ENCODE results near the gene H1-8.
"Not testable (repeated sequence)": the region's sequence is repeated elsewhere in the genome, so short reads cannot be mapped to it uniquely, and the experiment has no call there.

Gene H1-8

GRCh38 chr3:129515821-129516432, 27.0 kb upstream of the H1-8 start:
- DNase-seq, result not testable (repeated sequence)

- DNase-seq, result no peak
These were observed 25.5 kb upstream of the H1-8 start for GRCh38 chr3:129517516-129517915.

DNA sequence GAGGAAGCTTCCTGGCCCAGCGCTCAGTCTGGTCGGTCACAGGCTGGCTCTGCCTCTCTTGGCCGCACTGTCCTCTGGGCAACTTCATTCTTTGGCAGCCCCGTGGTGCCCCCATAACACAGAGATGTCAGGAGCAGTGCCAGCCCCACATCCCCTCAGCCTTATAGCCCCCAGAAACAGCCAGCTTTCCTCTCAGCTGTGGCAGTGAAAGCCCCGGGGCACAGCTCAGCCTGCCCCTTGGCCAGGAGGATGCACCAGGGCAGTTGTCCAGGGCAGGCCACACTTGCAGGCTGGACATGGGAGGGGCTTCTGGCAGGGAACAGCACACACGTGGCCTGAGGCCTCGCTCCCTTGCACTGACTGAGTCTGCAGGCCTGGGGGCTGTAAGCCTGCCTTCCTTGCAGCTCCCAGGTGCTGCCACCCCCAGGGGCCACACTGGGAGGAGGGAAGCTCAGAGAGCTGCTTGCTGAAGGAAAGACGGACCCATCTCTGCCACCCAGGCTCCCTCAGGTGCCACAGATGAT, 24.9 kb upstream of the H1-8 start:
- no peak for DNase-seq

DNA sequence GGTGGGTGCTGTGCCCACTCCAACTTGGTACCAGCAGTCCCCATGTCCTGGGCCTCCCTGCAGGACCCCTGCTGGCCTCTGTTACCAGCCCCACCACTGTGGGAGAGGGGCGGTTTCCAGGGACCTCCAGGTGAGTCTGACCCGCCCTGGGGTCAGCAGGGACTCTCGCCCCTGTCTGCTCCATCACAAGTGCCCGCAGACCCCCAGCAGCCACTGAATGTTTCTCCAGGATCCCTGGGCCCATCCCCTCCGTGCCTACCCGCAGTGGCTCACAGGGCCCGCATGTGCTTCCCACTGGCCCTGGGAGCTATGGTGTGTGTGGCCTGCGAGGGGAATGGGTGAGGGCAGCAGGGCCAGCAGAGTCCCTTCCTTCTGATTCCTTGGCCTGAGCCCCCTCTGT, 24.4 kb upstream of the H1-8 start:
- no peak for DNase-seq

DNA sequence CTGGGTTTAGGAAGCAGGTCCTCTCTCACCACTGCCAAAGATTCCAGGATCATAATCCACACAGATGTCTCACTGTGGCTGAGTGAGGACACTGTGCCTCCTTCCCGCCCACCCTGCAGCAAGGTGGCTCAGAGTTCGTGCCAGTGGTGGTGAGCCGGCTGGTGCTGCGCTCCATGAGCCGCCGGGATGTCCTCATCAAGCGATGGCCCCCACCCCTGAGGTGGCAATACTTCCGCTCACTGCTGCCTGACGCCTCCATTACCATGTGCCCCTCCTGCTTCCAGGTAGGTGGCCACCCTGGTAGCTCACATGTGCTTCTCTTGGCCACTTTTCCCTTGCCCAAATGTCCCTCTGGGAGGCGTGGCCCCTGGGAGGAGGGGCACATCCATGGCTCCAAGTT, 23.5 kb upstream of the H1-8 start:
- no peak for DNase-seq

DNA sequence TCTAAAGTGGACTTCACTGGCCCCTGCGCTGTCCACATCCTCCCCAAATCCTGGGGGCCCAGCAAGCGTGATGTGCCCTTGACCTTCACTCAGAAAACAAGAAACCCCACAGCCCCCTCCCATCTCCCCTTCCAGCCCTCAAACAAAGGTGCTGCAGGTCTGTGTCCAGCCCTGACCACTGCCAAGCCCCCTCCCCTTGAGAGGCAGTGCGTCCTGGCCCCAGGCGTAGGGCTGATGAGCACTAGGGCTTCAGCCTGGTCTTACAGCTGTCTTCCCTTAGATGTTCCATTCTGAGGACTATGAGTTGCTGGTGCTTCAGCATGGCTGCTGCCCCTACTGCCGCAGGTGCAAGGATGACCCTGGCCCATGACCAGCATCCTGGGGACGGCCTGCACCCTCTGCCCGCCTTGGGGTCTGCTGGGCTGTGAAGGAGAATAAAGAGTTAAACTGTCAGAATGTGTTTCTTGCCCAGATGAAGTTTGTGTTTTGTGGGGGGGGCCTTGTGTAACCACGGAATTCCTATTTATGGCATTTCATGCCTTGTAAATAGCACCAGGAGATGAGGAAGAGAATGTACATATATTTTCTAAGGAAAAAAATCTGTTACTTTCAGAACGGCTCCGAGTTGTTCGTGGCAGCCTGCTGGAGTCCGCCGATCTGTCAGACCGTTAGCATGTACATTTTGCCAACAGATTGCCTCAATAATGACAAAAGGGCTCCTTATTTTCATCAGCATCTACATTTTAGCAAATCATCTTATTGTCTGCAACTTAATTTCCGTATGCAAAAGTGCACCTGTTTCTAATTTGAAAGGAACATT, 22.9 kb upstream of the H1-8 start:
- DNase-seq, result no peak

- no peak for DNase-seq
These were observed 22.0 kb upstream of the H1-8 start for GRCh38 chr3:129520960-129521359.

DNA sequence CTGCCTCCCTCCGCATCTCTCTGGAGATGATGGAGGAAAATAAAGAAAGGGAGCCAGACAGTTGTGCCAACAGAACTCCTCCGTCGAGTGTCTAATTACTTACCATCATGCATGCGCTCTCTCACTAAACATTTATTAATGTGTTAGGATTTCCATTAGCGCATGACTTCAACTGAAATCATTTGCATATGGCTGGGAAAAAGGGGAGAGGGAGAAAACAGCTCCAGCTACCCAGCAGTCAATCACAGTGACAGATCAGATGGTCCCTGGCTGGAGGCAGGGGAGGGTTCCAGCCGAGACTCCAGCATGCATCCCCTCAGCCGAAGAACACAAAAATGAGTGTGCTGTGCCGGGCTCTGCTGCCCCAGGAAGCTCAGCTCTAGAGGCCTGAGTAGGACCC, 21.4 kb upstream of the H1-8 start:
- no peak for DNase-seq

GRCh38 chr3:129522953-129523352, 20.0 kb upstream of the H1-8 start:
- no peak for DNase-seq

- no peak for DNase-seq
These were observed 18.9 kb upstream of the H1-8 start for GRCh38 chr3:129524081-129524480.

- DNase-seq, result no peak
These were observed 17.5 kb upstream of the H1-8 start for GRCh38 chr3:129525341-129525968.

- DNase-seq, result no peak
These were observed 16.7 kb upstream of the H1-8 start for GRCh38 chr3:129526121-129526900.

DNA sequence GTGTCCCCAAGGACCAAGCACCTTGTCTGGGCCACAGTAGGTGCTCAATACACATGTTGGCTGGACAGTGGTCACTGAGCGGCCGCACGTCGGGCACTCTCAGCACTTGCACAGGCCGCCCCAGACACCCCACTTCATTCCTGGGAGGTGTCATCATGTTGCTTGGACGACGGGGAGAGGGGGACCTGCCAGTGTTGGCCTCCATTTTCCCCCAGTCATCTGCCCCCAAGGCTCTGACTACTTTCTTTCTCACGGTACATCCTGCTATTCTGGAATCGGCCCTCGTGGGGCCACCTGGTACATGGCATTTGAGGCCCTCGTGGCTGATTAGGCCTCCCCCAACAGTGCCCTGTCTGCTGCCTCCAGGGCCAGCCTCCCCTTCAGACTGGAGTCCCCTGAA, 15.7 kb upstream of the H1-8 start:
- no peak for DNase-seq

DNA sequence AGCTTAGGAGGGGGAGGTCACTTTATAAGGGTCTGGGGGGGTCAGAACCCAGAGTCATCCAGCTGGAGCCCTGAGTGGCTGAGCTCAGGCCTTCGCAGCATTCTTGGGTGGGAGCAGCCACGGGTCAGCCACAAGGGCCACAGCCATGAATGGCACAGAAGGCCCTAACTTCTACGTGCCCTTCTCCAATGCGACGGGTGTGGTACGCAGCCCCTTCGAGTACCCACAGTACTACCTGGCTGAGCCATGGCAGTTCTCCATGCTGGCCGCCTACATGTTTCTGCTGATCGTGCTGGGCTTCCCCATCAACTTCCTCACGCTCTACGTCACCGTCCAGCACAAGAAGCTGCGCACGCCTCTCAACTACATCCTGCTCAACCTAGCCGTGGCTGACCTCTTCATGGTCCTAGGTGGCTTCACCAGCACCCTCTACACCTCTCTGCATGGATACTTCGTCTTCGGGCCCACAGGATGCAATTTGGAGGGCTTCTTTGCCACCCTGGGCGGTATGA, 14.3 kb upstream of the H1-8 start, which contains the start of gene RHO:
TSS of gene RHO (plus strand) at position 51 of the 512 bp plus-strand sequence. CDS start at position 146, 95 bp downstream.
- DNase-seq, result no peak

GRCh38 chr3:129529436-129530210, 13.4 kb upstream of the H1-8 start:
- DNase-seq, result no peak

DNA sequence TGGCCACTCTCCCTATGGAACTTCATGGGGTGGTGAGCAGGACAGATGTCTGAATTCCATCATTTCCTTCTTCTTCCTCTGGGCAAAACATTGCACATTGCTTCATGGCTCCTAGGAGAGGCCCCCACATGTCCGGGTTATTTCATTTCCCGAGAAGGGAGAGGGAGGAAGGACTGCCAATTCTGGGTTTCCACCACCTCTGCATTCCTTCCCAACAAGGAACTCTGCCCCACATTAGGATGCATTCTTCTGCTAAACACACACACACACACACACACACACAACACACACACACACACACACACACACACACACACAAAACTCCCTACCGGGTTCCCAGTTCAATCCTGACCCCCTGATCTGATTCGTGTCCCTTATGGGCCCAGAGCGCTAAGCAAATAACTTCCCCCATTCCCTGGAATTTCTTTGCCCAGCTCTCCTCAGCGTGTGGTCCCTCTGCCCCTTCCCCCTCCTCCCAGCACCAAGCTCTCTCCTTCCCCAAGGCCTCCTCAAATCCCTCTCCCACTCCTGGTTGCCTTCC, 12.7 kb upstream of the H1-8 start:
- no peak for DNase-seq

DNA sequence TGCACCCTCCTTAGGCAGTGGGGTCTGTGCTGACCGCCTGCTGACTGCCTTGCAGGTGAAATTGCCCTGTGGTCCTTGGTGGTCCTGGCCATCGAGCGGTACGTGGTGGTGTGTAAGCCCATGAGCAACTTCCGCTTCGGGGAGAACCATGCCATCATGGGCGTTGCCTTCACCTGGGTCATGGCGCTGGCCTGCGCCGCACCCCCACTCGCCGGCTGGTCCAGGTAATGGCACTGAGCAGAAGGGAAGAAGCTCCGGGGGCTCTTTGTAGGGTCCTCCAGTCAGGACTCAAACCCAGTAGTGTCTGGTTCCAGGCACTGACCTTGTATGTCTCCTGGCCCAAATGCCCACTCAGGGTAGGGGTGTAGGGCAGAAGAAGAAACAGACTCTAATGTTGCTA, 12.2 kb upstream of the H1-8 start:
- no peak for DNase-seq

DNA sequence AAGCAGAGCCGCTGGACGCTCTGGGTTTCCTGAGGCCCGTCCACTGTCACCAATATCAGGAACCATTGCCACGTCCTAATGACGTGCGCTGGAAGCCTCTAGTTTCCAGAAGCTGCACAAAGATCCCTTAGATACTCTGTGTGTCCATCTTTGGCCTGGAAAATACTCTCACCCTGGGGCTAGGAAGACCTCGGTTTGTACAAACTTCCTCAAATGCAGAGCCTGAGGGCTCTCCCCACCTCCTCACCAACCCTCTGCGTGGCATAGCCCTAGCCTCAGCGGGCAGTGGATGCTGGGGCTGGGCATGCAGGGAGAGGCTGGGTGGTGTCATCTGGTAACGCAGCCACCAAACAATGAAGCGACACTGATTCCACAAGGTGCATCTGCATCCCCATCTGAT, 11.3 kb upstream of the H1-8 start:
- DNase-seq, result no peak

- no peak for DNase-seq
These were observed 10.7 kb upstream of the H1-8 start for GRCh38 chr3:129532261-129532660.

DNA sequence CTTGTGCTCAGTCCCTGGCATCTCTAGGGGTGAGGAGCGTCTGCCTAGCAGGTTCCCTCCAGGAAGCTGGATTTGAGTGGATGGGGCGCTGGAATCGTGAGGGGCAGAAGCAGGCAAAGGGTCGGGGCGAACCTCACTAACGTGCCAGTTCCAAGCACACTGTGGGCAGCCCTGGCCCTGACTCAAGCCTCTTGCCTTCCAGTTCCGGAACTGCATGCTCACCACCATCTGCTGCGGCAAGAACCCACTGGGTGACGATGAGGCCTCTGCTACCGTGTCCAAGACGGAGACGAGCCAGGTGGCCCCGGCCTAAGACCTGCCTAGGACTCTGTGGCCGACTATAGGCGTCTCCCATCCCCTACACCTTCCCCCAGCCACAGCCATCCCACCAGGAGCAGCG, 9.6 kb upstream of the H1-8 start:
- DNase-seq, result no peak

DNA sequence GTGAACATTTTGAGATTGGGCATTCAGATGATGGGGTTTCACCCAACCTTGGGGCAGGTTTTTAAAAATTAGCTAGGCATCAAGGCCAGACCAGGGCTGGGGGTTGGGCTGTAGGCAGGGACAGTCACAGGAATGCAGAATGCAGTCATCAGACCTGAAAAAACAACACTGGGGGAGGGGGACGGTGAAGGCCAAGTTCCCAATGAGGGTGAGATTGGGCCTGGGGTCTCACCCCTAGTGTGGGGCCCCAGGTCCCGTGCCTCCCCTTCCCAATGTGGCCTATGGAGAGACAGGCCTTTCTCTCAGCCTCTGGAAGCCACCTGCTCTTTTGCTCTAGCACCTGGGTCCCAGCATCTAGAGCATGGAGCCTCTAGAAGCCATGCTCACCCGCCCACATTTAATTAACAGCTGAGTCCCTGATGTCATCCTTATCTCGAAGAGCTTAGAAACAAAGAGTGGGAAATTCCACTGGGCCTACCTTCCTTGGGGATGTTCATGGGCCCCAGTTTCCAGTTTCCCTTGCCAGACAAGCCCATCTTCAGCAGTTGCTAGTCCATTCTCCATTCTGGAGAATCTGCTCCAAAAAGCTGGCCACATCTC, 8.4 kb upstream of the H1-8 start:
- no peak for DNase-seq
